Esophagus (tissue), 2 donors: ENCODE results near the gene TRAF1. TPM values are rescaled to one million over a fixed set of nuclear protein-coding genes. Genes with fewer than 3 reads are reported as not detected.
A peak's percentile ranks its signal among the peaks of the same experiment; 100 is the strongest.

Source experiments
- H3K27ac ChIP-seq, 2 donors: one replicate each; pipeline ENCODE4 v1.5.1; 2013; ENCODE audit warnings: low read depth in 2 of 2, mild to moderate bottlenecking in 2 of 2, inconsistent platforms in 1 of 2, low read length in 1 of 2, moderate library complexity in 1 of 2
- H3K27me3 ChIP-seq, 2 donors: one replicate each; pipeline ENCODE4 v1.6.1; 2013; ENCODE audit warnings: low read length in 2 of 2, control low read depth in 1 of 2, mild to moderate bottlenecking in 1 of 2; ENCODE audit not compliant: insufficient read depth in 2 of 2, control insufficient read depth in 1 of 2
- H3K36me3 ChIP-seq, 2 donors: one replicate each; pipeline ENCODE4 v1.6.1; 2013; ENCODE audit warnings: low read length in 1 of 2; ENCODE audit not compliant: control insufficient read depth in 2 of 2, insufficient read depth in 2 of 2
- H3K4me1 ChIP-seq, 2 donors: one replicate each; pipeline ENCODE4 v1.6.1; 2013; ENCODE audit warnings: low read length in 1 of 2; ENCODE audit not compliant: control insufficient read depth in 2 of 2, insufficient read depth in 2 of 2
- H3K4me3 ChIP-seq, 2 donors: one replicate each; pipeline ENCODE4 v1.5.1; 2013; ENCODE audit warnings: low read length in 2 of 2, mild to moderate bottlenecking in 2 of 2, low read depth in 1 of 2, moderate library complexity in 1 of 2
- H3K9me3 ChIP-seq, 2 donors: one replicate each; pipeline ENCODE4 v1.6.1; 2013; ENCODE audit warnings: mild to moderate bottlenecking in 2 of 2, low read depth in 1 of 2, low read length in 1 of 2, moderate library complexity in 1 of 2; ENCODE audit not compliant: control insufficient read depth in 2 of 2, insufficient read depth in 1 of 2
- WGBS, 2 donors: extraction: QIAGEN DNeasy Blood & Tissue Kit; methylation state at CpG; one replicate each; pipeline ENCODE4 v1.1.7; 2013; 5-methylcytosine and 5-hydroxymethylcytosine counted together
- polyA plus RNA-seq, 2 donors: library from polyadenylated mRNA; stranded (reverse); fragments of 200-250 nt; gene quantifications; one replicate each; pipeline ENCODE4 v1.2.3, GENCODE V29; 2013
- donor health status: healthy with polysubstance abuse.
- donor health status: Bipolar disorder and iron deficiency.

Gene TRAF1
- polyA plus RNA-seq, 2 donors, result 2.7 to 6.1 TPM

DNA sequence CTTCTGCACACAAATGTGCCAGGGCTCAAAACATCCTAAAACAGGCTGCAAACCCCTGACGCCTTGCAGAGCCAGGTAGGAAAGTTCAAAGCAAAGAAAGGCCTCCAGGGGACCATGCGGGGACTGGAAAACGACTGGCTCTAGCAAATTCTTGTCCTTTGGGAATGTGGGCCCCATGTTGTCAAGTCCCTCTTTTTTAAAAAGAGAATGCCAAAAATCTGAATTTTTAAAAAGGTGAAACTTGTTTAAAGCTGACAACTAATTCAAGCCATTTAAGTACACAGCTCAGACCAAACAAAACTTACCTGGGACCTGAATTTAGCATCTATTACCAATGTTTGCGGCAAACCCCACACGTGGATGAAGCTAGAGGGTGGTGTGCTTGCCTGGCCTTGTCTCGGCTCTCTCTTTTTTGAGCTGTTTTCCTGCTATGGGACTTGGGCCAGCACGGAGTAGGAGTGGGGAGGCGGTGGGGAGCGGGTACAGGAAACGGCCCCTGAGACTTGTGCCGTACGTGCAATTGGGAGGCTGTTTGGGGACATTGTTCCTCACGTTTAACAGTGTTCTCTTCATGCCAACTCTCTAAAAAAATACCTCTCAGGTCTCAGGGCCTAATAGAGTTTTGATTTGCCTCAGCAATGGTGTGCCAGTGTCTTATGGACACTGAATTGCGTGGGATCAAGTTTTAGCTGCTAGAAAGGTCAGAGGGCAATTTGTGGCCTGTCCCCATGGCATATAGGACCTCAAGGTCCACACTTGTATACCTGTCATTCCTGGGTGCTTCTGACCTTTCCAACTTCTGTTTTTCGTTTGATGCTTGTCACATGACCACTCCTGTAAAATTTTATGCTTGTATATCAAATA, 34.5 kb downstream of the TRAF1 start:
- WGBS, 2 donors, result 60 to 62% methylated on average over 15 of the region's 15 CpGs
- Histone ChIP-seq H3K4me1 (peaks cover 3 to 5% of the 10 kb centered on the region in 2 donors), H3K27me3 (no peaks in the 10 kb centered on the region), H3K27ac (peak overlapping the region; percentile 0 to 55), H3K36me3 (no peaks in the 10 kb centered on the region), H3K4me3 (no peak overlapping the region), H3K9me3 (no peaks in the 10 kb centered on the region)

GRCh38 chr9:120891245-120891883, 35.2 kb downstream of the TRAF1 start:
- Histone ChIP-seq H3K4me3 (no peak overlapping the region), H3K4me1 (peaks cover 0 to 2% of the 10 kb centered on the region in 2 donors), H3K9me3 (no peaks in the 10 kb centered on the region), H3K27me3 (no peaks in the 10 kb centered on the region), H3K36me3 (no peaks in the 10 kb centered on the region), H3K27ac (peak overlapping the region; percentile 75 to 79)
- WGBS, 2 donors, result 74 to 81% methylated on average over 10 of the region's 10 CpGs

- Histone ChIP-seq H3K9me3 (no peaks in the 10 kb centered on the region), H3K36me3 (no peaks in the 10 kb centered on the region), H3K4me3 (no peak overlapping the region), H3K27ac (peak overlapping the region; percentile 75 to 79), H3K27me3 (no peaks in the 10 kb centered on the region), H3K4me1 (peaks cover 0 to 2% of the 10 kb centered on the region in 2 donors)
- 71% methylated on average over 14 of the region's 14 CpGs for WGBS, 2 donors
Observed at GRCh38 chr9:120890320-120891244, 36.0 kb downstream of the TRAF1 start.

DNA sequence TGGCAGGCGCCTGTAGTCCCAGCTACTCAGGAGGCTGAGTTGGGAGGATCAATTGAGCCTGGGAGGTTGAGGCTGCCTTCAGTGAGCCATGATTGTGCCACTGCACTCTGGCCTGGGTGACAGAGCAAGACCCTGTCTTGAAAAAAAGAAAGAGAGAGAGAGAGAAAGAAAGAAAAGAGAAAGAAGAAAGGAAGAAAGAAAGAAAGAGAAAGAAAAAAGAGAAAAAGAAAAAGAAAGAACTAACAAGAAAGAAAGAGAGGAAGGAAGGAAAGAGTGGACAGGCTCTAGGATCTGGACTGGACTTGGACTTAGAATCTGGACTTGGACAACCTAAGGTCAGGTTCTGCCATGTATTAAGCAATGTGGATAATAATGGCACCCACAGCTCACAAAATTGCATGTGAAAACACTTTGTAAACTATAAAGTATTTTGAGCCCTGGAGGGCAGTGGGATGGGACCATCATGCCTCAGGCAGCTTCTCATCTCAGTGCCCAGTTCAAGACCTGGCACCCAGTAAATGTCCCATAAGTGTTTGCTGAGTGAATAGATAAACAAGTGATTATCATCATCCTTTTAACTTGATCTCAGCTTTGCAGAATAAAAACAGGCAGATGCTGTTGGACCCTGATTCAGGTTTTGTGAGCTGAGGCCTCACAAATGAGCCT, 36.9 kb downstream of the TRAF1 start:
- Histone ChIP-seq H3K36me3 (no peaks in the 10 kb centered on the region), H3K9me3 (no peaks in the 10 kb centered on the region), H3K27ac (peak overlapping the region; percentile 61 to 75), H3K4me3 (no peak overlapping the region), H3K4me1 (peaks cover 0 to 2% of the 10 kb centered on the region in 2 donors), H3K27me3 (no peaks in the 10 kb centered on the region)
- 97 to 100% methylated on average over 1 of the region's 1 CpG for WGBS, 2 donors

DNA sequence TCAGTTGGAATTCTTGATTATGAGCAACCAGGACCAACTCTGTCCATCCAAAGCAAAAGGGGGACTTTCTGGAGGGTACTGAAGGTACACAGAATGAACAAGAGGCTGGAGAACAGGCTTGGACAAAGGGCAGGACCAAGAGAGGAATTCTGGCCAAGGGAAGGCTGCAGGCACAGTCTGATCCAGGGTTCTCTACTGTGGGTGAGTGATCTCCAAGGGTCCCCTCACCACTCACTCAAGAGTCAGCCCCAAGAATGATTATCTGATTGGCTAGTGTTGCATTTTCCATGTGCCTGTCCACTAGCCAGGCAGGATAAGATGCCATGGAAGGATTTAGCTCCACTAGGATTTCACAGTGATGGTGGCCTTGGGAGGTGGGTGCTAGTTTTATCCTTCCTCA, 38.0 kb downstream of the TRAF1 start:
- no peak overlapping the region for H3K4me3 ChIP-seq
- no peaks in the 10 kb centered on the region for H3K9me3 ChIP-seq
- H3K4me1 ChIP-seq, result no peaks in the 10 kb centered on the region
- H3K36me3 ChIP-seq, result no peaks in the 10 kb centered on the region
- peak overlapping the region in 1 of 2 donors; percentile 40 for H3K27ac ChIP-seq
- no peaks in the 10 kb centered on the region for H3K27me3 ChIP-seq

GRCh38 chr9:120886490-120886967, 40.1 kb downstream of the TRAF1 start:
- Histone ChIP-seq H3K4me1 (no peaks in the 10 kb centered on the region), H3K36me3 (no peaks in the 10 kb centered on the region), H3K27me3 (no peaks in the 10 kb centered on the region), H3K4me3 (no peak overlapping the region), H3K9me3 (no peaks in the 10 kb centered on the region), H3K27ac (peak overlapping the region in 1 of 2 donors; percentile 15)
- WGBS, 2 donors, result 64 to 69% methylated on average over 8 of the region's 8 CpGs

GRCh38 chr9:120885958-120886357, 40.6 kb downstream of the TRAF1 start:
- Histone ChIP-seq H3K4me3 (no peak overlapping the region), H3K27me3 (no peaks in the 10 kb centered on the region), H3K9me3 (no peaks in the 10 kb centered on the region), H3K27ac (peak overlapping the region in 1 of 2 donors; percentile 15), H3K36me3 (no peaks in the 10 kb centered on the region), H3K4me1 (no peaks in the 10 kb centered on the region)
- WGBS, 2 donors, result 62 to 65% methylated on average over 5 of the region's 5 CpGs

GRCh38 chr9:120885457-120885856, 41.1 kb downstream of the TRAF1 start:
- H3K4me1 ChIP-seq, result no peaks in the 10 kb centered on the region
- no peak overlapping the region for H3K4me3 ChIP-seq
- H3K27ac ChIP-seq, result peak overlapping the region in 1 of 2 donors; percentile 28
- H3K9me3 ChIP-seq, result no peaks in the 10 kb centered on the region
- H3K27me3 ChIP-seq, result no peaks in the 10 kb centered on the region
- no peaks in the 10 kb centered on the region for H3K36me3 ChIP-seq
- WGBS, 2 donors, result 63 to 73% methylated on average over 3 of the region's 3 CpGs

DNA sequence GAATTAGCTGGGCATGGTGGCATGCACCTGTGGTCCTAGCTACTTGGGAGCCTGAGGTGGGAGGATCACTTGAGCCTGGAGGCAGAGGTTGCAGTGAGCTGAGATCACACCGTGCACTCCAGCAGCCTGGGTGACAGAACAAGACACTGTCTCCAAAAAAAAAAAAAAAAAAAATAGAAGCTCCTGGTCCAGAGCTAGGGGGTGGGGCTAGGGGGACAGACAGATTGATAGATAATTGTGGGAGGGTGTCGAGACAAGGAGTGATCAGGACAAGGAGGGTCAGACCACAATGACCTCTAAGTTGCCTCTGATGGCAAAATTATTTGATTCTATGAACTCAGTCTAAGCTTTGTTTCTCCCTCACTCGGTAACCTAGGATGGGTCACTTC, 43.0 kb downstream of the TRAF1 start:
- Histone ChIP-seq H3K4me3 (no peak overlapping the region), H3K27ac (no peak overlapping the region), H3K36me3 (no peaks in the 10 kb centered on the region), H3K4me1 (peaks cover 0 to under 1% of the 10 kb centered on the region in 2 donors), H3K27me3 (no peaks in the 10 kb centered on the region), H3K9me3 (no peaks in the 10 kb centered on the region)
- 74 to 78% methylated on average over 3 of the region's 3 CpGs for WGBS, 2 donors
